CD4-positive, alpha-beta T cell treated with Interferon alpha-2 for 1 hour (primary cell): Measurements from ENCODE around the gene ACSF2.
A peak's percentile ranks its signal among the peaks of the same experiment; 100 is the strongest.
"Not testable (repeated sequence)": the region's sequence is repeated elsewhere in the genome, so short reads cannot be mapped to it uniquely, and the experiment has no call there.

ENCODE experiments used
- DNase-seq, 2 donors: peaks; one replicate each; pipeline ENCODE4 v3.0.0-alpha.2; 2020 to 2022

The ACSF2 gene, protein sequence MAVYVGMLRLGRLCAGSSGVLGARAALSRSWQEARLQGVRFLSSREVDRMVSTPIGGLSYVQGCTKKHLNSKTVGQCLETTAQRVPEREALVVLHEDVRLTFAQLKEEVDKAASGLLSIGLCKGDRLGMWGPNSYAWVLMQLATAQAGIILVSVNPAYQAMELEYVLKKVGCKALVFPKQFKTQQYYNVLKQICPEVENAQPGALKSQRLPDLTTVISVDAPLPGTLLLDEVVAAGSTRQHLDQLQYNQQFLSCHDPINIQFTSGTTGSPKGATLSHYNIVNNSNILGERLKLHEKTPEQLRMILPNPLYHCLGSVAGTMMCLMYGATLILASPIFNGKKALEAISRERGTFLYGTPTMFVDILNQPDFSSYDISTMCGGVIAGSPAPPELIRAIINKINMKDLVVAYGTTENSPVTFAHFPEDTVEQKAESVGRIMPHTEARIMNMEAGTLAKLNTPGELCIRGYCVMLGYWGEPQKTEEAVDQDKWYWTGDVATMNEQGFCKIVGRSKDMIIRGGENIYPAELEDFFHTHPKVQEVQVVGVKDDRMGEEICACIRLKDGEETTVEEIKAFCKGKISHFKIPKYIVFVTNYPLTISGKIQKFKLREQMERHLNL

DNA sequence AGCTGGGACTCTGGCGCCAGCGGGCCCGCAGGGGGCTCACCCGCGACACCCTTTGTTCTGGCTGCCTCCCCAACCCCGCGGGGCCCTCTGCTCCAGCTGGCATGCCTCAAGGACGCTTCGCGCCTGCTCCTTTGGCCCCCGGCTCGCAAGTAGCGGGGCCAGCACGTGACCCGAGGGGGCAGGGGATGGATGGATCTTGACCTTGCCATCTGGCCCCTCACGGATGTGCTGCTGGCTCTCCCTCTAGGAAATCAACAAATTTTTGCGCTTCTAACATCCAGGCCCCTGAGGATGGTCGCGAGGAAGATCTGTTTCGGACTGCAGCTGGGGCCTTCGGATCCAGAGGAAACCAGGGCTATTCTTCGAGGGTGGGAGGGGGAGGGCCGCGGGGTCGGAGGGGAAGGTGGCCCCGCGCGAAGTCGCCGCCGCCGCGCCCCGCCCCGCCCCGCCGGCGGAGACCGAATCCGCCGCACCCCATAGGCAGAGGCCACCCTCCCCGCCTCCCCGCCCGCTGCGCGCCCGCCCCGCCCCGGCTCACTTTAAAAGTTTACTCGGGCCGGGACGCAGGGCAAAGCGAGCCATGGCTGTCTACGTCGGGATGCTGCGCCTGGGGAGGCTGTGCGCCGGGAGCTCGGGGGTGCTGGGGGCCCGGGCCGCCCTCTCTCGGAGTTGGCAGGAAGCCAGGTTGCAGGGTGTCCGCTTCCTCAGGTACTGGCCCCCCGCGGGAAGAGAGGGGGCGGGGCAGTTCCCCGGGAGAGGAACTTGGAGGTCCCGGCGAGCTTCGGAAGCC, at the start of gene ACSF2:
Gene ACSF2 (plus strand): TSS at position 537 of the 790 bp plus-strand sequence. CDS start 44 bp downstream, at position 581.
- peak; percentile 59 to 79 for DNase-seq

DNA sequence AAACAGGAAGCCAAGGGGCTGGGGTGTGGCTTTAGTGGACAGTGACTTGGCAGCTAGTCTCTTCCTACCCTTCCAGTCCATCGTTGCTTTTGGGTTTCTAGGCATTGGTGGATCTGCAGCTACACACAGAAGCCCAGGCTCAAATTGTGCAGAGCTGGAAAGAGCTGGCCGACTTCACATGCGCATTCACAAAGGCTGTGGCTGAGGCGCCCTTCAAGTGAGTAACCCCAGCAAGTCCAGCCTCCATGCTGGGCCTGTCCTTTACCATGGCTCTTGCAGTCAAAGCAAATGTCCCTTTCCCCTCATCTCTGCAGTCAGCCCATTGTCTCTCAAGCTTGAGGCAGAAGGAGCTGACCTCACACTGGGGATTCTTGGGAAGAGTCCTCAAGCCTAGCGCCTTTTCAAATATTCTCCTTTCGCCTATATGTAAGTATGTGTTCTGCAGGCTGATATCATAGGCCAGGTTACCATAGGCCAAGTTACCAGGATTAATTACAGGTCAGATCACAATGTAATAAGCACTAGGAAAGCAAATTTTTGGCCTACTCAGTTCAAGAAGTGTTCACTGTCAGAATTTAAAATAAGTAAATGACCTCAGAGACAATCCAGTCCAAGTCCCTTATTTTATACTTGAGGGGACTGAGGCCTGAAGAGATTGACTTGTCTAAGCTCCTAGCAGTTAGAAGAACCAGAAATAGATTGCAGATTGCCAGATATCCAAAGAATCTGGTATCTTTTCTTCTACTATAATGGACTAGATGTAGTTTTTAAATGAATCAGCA, 46.5 kb upstream of the ACSF2 start:
- DNase-seq: no peak

DNA sequence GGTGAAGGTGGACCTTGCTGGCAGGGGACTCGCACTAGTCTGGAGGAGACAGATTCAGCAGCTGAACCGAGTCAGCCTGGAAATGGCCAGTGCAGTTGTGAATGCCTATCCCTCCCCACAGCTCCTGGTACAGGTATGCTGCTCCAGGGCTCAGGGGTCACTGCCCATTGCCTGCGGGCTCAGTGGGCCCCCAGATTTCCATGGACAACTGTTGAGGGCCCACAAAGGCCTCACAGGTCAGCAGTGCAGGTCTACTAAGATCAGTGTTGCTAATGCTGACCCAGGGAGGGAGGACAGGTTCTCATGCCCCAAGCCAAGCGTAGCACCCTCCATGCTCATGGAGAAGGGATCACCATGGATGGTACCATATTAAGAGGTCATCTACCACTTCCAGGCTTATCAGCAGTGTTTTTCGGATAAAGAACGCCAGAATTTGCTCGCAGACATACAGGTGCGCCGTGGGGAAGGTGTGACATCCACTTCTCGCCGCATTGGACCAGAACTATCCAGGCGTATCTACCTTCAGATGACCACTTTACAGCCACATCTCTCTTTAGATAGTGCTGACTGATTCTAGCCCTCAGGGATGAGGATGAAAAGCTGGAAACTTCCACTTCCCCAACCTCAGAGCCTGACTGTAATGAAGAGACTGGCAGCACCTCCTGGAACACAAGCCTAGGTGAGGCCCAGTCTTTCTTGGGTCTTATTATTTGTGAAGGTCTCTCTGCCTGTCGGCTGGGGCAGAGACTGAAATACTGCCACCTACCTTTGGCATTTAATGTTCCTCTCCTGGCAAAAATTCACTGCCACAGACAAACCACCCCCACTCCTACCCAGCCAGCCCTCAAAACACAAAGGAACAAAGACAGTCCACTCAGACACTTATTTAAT, 45.4 kb upstream of the ACSF2 start:
- no peak for DNase-seq

DNA sequence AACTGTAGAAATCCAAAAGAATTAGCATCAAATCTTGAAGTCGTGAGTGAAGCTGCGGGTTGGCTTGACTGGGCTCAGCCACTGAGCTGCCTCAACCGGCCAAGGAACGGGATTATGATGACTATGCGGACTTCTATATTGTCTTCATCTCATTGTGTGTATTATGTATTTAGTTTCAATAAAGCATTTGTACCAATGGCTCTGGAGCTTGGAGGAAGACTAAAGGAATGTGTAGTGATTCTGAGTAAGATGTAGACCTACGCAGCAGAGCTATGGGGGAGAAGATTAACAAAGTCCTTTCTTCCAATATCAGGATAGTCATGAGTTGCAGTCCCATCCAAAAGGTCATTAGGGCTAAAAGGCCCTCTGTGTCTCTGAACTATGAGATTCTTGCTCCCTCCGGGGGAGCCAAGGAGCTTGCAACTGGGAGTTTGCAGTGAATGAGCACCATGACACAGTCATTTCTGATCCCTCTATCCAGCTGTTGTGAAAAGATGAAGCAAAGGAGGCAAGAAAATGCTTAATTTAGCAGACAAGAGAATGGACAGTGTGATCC, 44.7 kb upstream of the ACSF2 start:
- no peak for DNase-seq

DNA sequence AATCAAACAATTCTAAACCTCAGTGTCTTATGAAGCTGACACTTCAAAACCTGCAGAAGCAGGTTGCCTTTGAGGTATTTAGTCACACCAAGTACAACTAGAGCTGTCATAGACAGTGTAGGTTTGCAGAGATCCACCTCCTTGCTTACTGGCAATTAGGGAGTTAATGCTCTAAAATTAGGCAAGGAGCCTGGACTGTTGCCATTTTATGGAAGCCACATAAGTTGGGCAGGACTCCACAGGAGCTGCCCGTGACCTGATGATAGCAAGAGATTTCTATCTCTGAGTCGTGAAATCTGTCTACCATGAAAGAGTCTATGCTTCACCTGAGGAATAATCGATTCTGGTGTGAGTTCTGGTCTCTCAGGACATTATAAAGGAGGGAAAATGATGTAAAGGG, 44.1 kb upstream of the ACSF2 start:
- DNase-seq: no peak

DNA sequence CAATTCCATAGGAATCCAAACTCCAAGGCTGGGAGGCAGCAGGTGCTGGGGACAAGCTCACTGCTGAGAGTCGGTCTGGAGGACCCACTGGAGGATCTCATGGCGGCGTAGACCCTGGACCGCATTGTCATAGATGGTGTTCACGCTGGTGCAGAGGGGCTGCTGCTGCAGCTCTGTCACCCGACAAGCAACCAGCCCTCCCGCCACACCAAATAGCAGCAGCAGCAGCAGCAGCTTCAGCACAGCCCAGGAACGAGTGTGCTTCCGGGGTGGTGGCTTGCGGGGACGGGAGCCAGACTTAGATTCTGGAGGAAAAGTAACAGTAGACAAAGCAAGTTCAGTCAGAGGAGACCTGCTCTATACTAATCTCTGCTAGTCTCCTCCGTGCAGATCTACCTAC, 43.1 kb upstream of the ACSF2 start:
- DNase-seq: no peak

DNA sequence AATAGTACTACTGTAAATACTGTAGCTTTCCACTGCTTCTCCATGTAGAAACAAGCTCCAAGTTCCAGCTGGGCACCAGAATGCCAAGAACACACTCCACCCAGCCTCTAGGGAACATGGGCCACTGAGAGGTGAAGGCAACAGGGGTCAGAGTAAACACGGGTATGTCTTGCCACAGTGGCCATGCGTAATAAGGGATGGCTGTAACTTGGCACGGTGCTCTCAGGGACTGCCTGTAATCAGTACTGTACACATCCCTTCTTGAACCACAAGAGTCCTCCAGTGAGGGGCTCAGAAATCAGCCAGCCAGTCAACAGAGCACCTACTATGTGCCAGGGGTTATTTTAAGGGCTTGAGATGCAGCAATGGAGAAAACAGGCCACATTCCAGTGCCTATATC, 39.5 kb upstream of the ACSF2 start:
- no peak for DNase-seq

DNA sequence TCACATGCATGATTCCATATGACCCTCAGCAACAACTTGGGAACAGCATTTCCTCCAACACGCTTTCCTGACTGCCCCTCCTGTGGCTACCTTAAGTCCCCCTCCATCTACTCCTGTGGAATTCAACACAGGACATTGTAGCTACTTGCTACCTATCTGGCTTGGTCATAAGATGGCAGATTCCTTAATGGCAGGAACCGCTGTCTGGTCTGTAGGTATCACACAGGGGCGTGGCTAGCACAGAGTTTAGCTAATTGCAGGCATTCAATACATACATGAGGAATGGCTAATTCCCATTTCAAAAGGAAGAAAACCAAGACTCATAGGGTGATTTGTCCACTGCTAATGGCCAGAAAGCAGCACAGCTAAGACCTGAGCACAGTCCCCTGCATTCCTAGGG, 37.3 kb upstream of the ACSF2 start:
- no peak for DNase-seq

DNA sequence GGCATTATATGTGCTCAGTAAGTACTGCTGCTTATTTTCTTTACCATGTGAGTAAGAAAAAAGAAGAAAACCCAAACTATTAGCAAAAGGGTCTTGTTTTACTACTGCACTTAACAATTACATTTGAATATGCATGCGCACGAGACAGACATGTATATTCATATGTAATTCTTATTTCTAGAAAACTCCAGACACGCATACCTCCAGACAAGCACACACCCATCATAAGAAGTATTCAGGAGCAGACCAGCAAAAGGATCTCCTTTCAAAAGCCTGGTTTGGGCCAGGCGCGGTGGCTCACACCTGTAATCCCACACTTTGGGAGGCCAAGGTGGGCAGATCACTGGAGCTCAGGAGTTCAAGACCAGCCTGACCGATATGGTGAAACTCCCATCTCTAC, 36.5 kb upstream of the ACSF2 start:
- DNase-seq: no peak

DNA sequence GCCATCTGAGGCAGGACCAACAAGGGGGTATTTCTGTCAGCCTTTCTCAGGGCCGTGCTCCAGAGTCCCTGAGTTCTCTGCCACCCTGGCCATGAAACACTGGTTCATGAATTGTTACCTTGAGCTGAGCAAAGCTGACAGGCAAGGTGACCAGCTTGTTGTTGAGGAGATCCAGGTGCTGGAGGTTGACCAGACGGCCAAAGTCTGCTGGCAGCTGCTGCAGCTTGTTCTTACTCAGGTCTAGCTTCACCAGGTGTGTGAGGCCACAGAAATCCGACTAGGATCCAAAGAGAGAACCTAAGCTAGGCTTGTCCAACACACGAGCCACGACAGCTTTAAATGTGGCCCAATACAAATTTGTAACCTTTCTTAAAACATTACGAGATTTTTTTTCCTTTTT, 33.4 kb upstream of the ACSF2 start:
- no peak for DNase-seq

DNA sequence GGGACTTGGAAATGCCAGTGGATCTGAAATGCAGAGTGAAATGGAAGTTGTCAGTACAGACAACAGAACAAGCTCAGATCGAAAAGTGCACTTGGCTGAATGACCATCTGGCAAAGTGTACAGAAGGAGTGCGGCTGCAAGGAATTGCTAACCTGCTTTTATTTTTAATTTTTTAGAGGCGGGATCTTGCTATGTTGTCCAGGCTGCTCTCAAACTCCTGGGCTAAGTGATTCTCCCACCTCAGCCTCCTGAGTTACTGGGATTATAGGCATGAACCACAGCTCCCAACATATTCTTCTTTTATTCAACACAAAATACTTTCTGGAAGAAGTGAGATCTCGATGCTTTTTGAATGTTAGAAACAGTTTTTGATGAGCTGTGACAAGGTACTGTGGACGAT, 32.3 kb upstream of the ACSF2 start:
- DNase-seq: no peak

DNA sequence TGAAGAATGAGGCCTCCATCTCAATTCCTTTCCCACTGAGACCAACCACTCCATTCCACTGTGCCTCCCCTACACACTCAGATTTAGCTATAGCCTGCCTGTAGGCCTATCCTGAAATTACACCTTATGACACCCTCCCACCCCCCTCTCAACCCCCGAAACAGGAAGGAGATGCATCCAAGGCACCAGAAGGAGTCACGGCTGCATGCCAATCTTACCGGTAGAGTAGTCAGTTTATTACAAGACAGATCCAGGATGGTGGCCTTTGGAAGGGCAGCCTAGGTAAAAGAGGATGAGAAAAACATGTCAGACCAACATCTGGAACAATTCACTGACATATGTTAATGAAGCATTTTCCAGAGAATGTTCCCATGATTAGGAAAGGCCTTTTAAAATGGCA, 31.3 kb upstream of the ACSF2 start:
- no peak for DNase-seq

DNA sequence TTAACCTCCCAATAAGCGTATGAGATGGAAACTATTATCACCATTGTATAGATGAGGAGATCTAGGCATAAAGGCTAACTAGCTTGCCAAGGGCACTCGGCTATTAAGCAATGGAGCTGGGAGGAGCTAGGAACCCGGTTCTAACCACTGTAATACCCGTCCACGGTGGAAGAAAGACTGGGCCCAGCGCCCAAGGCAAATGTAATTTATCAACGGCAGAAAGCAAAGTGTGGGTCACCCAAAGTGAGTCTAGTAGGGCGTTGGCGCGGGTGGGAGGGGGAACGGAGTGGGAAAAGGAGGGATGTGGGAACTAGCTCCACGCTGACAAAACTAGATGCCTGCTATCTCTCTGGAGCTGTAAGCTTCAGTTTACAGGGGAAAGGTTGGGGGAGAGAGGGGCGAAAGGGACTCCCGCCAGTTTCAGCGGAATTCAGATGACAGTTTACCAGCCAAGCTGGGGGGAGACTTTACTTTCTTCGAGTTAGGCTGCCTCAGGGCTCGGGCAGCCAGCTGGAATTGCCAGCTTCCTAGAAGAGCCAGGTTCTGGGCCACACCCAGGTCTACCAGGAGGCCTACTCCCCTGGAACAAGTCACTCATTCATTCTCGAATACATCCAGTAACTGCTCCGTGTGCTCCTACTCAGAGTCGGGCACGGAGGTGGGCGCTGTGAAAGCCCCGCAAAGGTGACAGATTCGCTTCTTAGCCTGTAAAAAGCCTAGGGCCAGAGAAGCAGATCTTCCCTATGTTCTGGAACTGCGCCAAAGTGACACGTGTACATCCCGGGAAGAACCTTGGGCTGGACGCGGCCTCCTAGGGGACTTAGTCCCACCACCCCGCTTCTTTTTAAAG, 29.5 kb upstream of the ACSF2 start:
- peak; percentile 2 to 25 for DNase-seq

DNA sequence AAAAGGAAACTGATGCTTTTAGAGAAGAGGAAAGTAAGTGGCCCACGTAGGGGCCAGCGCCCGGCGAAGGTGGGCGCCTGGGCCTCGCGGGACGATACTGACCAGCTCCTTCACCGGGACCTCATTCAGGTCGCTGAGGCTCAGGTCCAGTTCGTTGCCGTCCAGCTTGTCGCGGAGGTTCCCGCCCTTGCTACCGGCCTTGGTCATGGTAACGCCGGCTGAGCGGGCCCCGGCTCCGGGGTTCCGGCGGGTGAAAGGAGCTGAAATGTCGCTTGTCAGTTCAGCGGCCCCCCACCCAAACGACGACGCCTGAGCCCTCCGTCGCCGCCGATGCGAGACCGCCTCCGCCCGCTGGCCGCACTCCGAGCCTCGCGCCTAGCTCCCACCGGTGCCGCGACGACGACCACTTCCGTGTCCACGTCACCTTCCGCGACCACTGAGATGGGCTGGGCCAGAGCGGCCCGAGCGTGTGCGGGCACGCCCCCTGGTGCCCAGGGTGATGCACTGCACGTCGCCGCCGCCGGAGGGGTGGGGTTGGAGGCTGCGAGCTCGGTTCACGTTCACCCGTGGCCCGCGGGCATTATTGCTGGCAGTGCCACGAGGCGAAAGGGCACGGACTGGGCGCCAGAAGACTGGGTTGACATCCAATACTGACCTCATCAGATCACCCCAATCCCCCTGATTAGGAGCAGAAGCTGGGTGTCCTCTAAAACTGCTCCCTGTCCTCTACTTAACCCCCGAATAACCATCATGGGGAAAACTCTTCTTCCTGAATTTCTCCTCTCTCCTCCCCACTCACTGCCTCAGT, 28.7 kb upstream of the ACSF2 start, which contains the start of gene LRRC59:
Gene LRRC59 (minus strand): TSS at position 413 of the 808 bp plus-strand sequence. CDS start 206 bp downstream, at position 207.
- peak; percentile 90 to 95 for DNase-seq

DNA sequence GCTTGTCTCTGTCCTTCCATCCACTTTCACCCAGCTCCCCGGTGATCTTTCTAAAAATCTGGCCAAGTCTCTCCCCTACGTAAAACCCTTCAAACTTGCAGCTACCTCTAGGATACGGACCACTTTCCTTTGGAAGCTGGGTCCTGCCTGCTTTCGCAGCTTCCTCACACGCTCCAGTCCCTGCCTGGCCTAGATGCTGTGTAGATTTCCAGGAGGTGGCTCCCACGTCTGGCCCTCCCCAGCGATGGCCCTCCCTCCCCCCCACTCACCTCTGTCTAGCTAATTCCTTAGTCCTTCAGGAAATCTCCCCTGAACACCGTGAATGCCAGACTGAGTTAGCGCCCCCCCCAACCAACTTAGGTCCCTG, 28.1 kb upstream of the ACSF2 start:
- no peak for DNase-seq

DNA sequence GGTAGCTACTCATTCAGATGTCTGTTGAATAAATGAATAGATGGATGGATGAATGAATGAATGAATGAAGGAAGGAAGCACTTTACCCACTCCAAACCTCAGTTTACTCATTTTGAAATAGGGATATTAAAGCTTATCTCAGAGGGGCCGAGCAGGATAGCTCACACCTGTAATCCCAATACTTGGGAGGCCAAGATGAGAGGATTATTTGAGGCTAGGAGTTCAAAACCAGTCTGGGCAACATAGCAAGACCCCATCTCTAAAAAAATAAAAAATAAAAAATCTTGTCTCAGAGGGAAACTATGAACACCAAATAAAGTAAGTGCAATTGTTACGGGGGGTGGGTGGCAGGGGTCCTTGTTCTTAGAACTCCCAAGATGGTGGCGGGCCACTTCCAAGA, 27.3 kb upstream of the ACSF2 start:
- not testable (repeated sequence) for DNase-seq

DNA sequence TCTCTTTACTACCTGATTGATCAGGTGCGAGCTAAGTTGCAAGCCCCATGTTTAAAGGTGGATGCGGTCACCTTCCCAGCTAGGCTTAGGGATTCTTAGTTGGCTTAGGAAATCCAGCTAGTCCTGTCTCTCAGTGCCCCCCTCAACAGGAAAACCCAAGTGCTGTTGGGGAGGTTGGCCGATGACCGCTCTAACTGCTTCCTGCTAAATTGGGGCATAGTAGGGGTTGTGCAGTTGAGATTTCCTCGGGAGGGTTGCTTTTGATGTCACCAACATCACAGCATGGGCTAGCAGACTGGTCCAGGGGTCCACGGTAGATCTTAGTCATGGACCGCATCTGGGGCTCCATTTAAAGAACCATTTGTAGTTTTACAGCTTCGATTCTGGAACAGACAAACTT, 26.4 kb upstream of the ACSF2 start:
- DNase-seq: not testable (repeated sequence)

DNA sequence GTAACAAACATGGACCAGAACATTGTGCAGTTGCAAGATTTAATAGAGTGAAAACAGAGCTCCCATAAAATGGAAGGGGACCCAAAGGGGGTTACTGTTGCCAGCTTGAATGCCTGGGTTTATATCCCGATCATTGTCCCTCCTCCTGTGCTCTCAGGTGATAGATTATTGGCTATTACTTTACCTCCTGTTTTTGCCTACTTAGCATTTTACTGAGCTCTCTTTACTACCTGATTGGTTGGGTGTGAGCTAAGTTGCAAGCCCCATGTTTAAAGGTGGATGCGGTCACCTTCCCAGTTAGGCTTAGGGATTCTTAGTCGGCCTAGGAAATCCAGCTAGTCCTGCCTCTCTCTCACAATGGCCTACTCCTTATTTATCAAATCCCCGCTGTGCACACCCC, 20.7 kb upstream of the ACSF2 start:
- not testable (repeated sequence) for DNase-seq

DNA sequence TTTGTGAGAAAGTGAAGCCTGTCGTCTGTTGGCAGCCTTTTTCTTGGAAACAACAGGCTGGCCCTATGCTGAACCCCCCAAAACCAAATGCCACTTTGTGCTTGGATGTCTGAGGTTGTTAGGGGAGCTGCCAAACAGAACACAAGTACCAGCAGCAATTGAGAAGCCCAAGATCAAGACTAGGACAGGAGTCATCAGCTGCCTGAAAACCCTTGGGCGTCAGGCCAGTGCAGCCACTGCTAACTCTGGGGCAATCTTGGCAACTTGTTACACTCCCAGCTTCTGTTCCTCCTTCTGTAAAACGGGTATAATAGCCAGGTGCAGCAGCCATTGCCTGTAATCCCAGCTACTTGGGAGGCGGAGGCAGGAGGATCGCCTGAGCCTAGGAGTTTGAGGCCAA, 19.4 kb upstream of the ACSF2 start:
- no peak for DNase-seq

DNA sequence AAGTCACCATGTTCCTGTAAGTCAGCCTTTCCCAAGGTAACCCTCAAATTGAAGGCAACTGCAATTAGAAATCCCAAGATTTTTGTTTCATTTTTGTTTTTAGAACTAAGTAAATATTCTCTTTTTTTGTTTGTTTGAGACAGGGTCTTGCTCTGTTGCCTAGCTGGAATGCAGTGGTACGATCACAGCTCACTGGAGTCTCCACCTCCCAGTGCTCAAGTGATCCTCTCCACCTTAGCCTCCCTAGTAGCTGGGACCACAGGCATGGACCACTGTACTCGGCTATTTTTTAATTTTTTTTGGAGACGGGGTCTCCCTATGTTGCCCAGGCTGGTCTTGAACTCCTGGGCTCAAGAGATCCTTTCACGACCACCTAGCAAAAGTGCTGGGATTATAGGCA, 18.1 kb upstream of the ACSF2 start:
- DNase-seq: no peak
